Liver (tissue), 9 donors: ENCODE data around the gene MPZL2. TPM values are rescaled to one million over a fixed set of nuclear protein-coding genes. Genes with fewer than 3 reads are reported as not detected.

ENCODE experiments used
- DNase-seq: peaks from one replicate; pipeline ENCODE4 v3.0.0-alpha.2; 2017; ENCODE audit warnings: low spot score
- H3K27ac ChIP-seq, 2 donors: one replicate each; pipeline ENCODE4 v1.7.0; 2013; ENCODE audit warnings: inconsistent platforms in 2 of 2, low read length in 2 of 2, control low read depth in 1 of 2, low read depth in 1 of 2, mild to moderate bottlenecking in 1 of 2
- H3K27me3 ChIP-seq, 4 donors: one replicate each; pipeline versions ENCODE4 v1.6.1 to v1.7.0; 2013; ENCODE audit warnings: low read length in 3 of 4, inconsistent platforms in 1 of 4, mild to moderate bottlenecking in 1 of 4, moderate library complexity in 1 of 4; ENCODE audit not compliant: control insufficient read depth in 4 of 4, insufficient read depth in 4 of 4
- H3K36me3 ChIP-seq, 4 donors: one replicate each; pipeline versions ENCODE4 v1.6.1 to v1.7.0; 2013; ENCODE audit warnings: low read length in 3 of 4, mild to moderate bottlenecking in 3 of 4, low read depth in 1 of 4, moderate library complexity in 1 of 4; ENCODE audit not compliant: control insufficient read depth in 4 of 4, insufficient read depth in 3 of 4
- H3K4me1 ChIP-seq, 4 donors: one replicate each; pipeline versions ENCODE4 v1.6.1 to v1.7.0; 2013; ENCODE audit warnings: low read length in 3 of 4, mild to moderate bottlenecking in 3 of 4, moderate library complexity in 1 of 4; ENCODE audit not compliant: control insufficient read depth in 4 of 4, insufficient read depth in 4 of 4
- H3K4me3 ChIP-seq, 3 donors: one replicate each; pipeline versions ENCODE4 v1.6.1 to v1.7.0; 2013; ENCODE audit warnings: low read length in 3 of 3, control low read depth in 1 of 3, low read depth in 1 of 3, mild to moderate bottlenecking in 1 of 3
- H3K9ac ChIP-seq, 2 donors: one replicate each; pipeline ENCODE4 v1.7.0; 2013; ENCODE audit warnings: low read length in 2 of 2, mild to moderate bottlenecking in 2 of 2, moderate library complexity in 2 of 2, control low read depth in 1 of 2, low read depth in 1 of 2
- H3K9me3 ChIP-seq, 4 donors: one replicate each; pipeline versions ENCODE4 v1.6.1 to v1.7.0; 2013; ENCODE audit warnings: low read length in 3 of 4; ENCODE audit not compliant: control insufficient read depth in 4 of 4
- EGR1 ChIP-seq, 2 donors: IDR thresholded peaks; 2 replicates each; pipeline ENCODE4 v1.6.1; 2016 to 2018; ENCODE audit warnings: antibody characterized with exemption in 2 of 2, low read depth in 2 of 2
- FOXA1 ChIP-seq: IDR thresholded peaks from 2 replicates; pipeline ENCODE4 v1.6.1; 2016; ENCODE audit warnings: antibody characterized with exemption
- FOXA2 ChIP-seq: IDR thresholded peaks from 2 replicates; pipeline ENCODE4 v1.6.1; 2016; ENCODE audit warnings: antibody characterized with exemption
- HNF4A ChIP-seq, 2 donors: conservative IDR thresholded peaks; 2 replicates each; pipeline ENCODE4 v1.6.1; 2016; ENCODE audit warnings: antibody characterized with exemption in 2 of 2, mild to moderate bottlenecking in 2 of 2
- HNF4G ChIP-seq: IDR thresholded peaks from 2 replicates; pipeline ENCODE4 v1.6.1; 2016; ENCODE audit warnings: antibody characterized with exemption
- JUND ChIP-seq, 2 donors: IDR thresholded peaks; 2 replicates each; pipeline ENCODE4 v1.6.1; 2016; ENCODE audit warnings: antibody characterized with exemption in 2 of 2
- NR2F2 ChIP-seq: IDR thresholded peaks from 2 replicates; pipeline ENCODE4 v1.6.1; 2016; ENCODE audit warnings: antibody characterized with exemption
- RAD21 ChIP-seq, 2 donors: IDR thresholded peaks; 2 replicates each; pipeline ENCODE4 v1.6.1; 2016; ENCODE audit warnings: antibody characterized with exemption in 2 of 2, mild to moderate bottlenecking in 2 of 2
- RXRA ChIP-seq, 2 donors: IDR thresholded peaks; 2 replicates each; pipeline ENCODE4 v1.6.1; 2017 to 2018; ENCODE audit warnings: antibody characterized with exemption in 2 of 2, mild to moderate bottlenecking in 1 of 2
- SP1 ChIP-seq: IDR thresholded peaks from 2 replicates; pipeline ENCODE4 v1.6.1; 2018; ENCODE audit warnings: antibody characterized with exemption, mild to moderate bottlenecking
- TAF1 ChIP-seq: conservative IDR thresholded peaks from 2 replicates; pipeline ENCODE4 v1.6.1; 2016; ENCODE audit warnings: antibody characterized with exemption, mild to moderate bottlenecking
- YY1 ChIP-seq: IDR thresholded peaks from 2 replicates; pipeline ENCODE4 v1.6.1; 2016; ENCODE audit warnings: antibody characterized with exemption, mild to moderate bottlenecking
- WGBS: extraction: QIAGEN DNeasy Blood & Tissue Kit; methylation state at CpG from one replicate; pipeline ENCODE4 v1.1.7; 2013; 5-methylcytosine and 5-hydroxymethylcytosine counted together
- polyA plus RNA-seq, 2 donors: library from polyadenylated mRNA; stranded (reverse) in 1 of 2; unstranded in 1 of 2; fragments of 200-250 nt in 1 of 2; fragments of >200 nt in 1 of 2; fragmentation: Nextera tagmentation in 1 of 2; extraction: Ambion mirVana in 1 of 2; gene quantifications; one replicate each; pipeline versions ENCODE4 v1.2.1 to v1.2.3, GENCODE V29; 2013 to 2015
- total RNA-seq, 2 donors: library from RNA; depleted of rRNA; stranded (reverse); fragments of >200 nt; gene quantifications; one replicate each; pipeline ENCODE4 v1.2.3, GENCODE V29; 2014
- TF ChIP-seq, protein P1 (sequence below): fragments of 150-350 bp; IDR thresholded peaks from 2 replicates; pipeline ENCODE4 v1.5.1; 2017; ENCODE audit warnings: improper control_type of control experiment, low read depth, low read length; ENCODE audit not compliant: missing input control
- TF ChIP-seq, protein P2 (sequence below): IDR thresholded peaks from 2 replicates; pipeline ENCODE4 v1.6.1; 2016; ENCODE audit warnings: antibody characterized with exemption
- TF ChIP-seq, protein P3 (sequence below): IDR thresholded peaks from 2 replicates; pipeline ENCODE4 v1.6.1; 2016; ENCODE audit warnings: antibody characterized with exemption
- TF ChIP-seq, protein P4 (sequence below): IDR thresholded peaks from 2 replicates; pipeline ENCODE4 v1.6.1; 2016; ENCODE audit warnings: antibody characterized with exemption
- donor health status: healthy.
- donor health status: healthy.
- donor health status: healthy.
- donor health status: healthy.
- donor health status: healthy.

The MPZL2 gene
- total and polyA plus RNA-seq, 4 donors, result 8.4 to 17.2 (median 11.9) TPM

DNA sequence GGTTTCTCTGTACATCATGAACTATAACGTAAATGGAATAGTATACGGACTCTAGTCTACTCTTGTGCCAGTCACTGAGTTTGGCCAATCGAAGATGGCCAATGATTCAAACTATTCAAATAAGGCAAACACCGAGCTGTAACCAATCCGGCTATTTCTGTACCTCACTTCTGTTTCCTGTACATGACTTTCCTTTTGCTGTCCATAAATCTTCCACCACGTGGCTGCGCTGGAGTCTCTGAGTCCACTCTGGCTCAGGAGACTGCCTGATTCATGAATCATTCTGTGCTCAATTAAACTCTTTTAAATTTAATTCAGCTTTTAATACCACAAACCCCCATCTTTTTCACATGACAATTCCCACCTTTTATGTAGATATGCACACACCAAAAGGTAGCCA, 37.8 kb downstream of the MPZL2 start:
- TF ChIP-seq NR2F2 (no peak), SP1 (no peak), RXRA (IDR thresholded peaks at IDR 0.05) (no peak), HNF4G (no peak), YY1 (no peak), RAD21 (IDR thresholded peaks at IDR 0.05) (no peak), FOXA1 (no peak)
- TF ChIP-seq, protein P1, sequence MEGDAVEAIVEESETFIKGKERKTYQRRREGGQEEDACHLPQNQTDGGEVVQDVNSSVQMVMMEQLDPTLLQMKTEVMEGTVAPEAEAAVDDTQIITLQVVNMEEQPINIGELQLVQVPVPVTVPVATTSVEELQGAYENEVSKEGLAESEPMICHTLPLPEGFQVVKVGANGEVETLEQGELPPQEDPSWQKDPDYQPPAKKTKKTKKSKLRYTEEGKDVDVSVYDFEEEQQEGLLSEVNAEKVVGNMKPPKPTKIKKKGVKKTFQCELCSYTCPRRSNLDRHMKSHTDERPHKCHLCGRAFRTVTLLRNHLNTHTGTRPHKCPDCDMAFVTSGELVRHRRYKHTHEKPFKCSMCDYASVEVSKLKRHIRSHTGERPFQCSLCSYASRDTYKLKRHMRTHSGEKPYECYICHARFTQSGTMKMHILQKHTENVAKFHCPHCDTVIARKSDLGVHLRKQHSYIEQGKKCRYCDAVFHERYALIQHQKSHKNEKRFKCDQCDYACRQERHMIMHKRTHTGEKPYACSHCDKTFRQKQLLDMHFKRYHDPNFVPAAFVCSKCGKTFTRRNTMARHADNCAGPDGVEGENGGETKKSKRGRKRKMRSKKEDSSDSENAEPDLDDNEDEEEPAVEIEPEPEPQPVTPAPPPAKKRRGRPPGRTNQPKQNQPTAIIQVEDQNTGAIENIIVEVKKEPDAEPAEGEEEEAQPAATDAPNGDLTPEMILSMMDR, result no peak
- 82% methylated on average over 7 of the region's 7 CpGs for WGBS
- DNase-seq, result no peak
- H3K36me3 ChIP-seq, result peaks cover 0 to 5% (median 1%) of the 10 kb centered on the region in 4 donors
- no peak overlapping the region for H3K4me3 ChIP-seq
- no peak overlapping the region for H3K27ac ChIP-seq
- no peaks in the 10 kb centered on the region for H3K27me3 ChIP-seq
- no peak overlapping the region for H3K9ac ChIP-seq
- no peaks in the 10 kb centered on the region for H3K9me3 ChIP-seq
- no peaks in the 10 kb centered on the region for H3K4me1 ChIP-seq

DNA sequence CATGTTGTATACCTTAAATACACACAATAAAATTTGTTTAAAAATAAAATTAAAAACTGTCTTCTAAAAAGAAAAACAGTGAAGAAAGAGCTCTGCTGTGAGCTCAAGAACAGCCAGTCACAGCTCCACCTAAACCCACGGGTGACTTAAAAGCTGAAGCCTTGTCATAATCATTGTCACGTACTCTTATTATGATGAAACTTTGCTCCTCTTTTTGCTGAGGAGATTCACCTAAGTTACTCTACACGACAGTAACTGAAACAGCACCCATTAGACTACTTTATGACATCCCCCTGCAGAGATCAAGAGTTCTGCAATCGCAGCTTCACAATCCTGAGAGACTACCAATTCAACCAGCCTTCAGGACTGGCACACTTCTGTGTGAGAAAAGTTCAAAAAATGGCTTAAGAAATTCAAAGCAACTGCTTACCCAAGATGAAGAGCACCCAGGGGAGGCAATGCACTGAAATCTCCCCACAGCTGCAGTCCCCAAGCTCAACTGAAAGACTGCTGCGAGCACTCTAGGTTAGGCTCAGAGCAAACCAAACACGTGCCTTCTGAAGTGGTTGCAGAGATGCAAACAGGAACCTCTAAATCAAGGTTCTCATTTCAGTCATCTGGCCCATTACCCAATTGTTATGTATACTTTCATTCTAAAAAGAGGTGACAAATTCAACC, 39.4 kb downstream of the MPZL2 start, which contains the start of gene JAML:
Gene JAML, minus strand, starts transcription at position 501 of the 678 bp plus-strand sequence. CDS start 10,145 bp downstream, outside the sequence.
- DNase-seq, result no peak
- Histone ChIP-seq H3K36me3 (peaks cover 0 to 5% (median 1%) of the 10 kb centered on the region in 4 donors), H3K9ac (peak within 1 kb of the TSS in 1 of 2 donors; percentile 51), H3K27me3 (no peaks in the 10 kb centered on the region), H3K27ac (peak within 1 kb of the TSS; percentile 22 to 47), H3K9me3 (no peaks in the 10 kb centered on the region), H3K4me1 (no peaks in the 10 kb centered on the region), H3K4me3 (peak within 1 kb of the TSS in 1 of 3 donors; percentile 28)
- no peak for TF ChIP-seq EGR1 (IDR thresholded peaks at IDR 0.05; ENCODE audit: low read depth in 2 of 2)
- no peak for TF ChIP-seq SP1
- no peak for TF ChIP-seq HNF4A (conservative IDR thresholded peaks at IDR 0.05)
- TF ChIP-seq TAF1, result no peak
- no peak for TF ChIP-seq YY1
- TF ChIP-seq FOXA2, result no peak
- TF ChIP-seq, protein P2, sequence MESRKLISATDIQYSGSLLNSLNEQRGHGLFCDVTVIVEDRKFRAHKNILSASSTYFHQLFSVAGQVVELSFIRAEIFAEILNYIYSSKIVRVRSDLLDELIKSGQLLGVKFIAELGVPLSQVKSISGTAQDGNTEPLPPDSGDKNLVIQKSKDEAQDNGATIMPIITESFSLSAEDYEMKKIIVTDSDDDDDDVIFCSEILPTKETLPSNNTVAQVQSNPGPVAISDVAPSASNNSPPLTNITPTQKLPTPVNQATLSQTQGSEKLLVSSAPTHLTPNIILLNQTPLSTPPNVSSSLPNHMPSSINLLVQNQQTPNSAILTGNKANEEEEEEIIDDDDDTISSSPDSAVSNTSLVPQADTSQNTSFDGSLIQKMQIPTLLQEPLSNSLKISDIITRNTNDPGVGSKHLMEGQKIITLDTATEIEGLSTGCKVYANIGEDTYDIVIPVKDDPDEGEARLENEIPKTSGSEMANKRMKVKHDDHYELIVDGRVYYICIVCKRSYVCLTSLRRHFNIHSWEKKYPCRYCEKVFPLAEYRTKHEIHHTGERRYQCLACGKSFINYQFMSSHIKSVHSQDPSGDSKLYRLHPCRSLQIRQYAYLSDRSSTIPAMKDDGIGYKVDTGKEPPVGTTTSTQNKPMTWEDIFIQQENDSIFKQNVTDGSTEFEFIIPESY, result no peak
- TF ChIP-seq, protein P3, sequence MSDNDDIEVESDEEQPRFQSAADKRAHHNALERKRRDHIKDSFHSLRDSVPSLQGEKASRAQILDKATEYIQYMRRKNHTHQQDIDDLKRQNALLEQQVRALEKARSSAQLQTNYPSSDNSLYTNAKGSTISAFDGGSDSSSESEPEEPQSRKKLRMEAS, result no peak
- TF ChIP-seq JUND (IDR thresholded peaks at IDR 0.05), result no peak
- TF ChIP-seq FOXA1, result no peak
- TF ChIP-seq, protein P4, sequence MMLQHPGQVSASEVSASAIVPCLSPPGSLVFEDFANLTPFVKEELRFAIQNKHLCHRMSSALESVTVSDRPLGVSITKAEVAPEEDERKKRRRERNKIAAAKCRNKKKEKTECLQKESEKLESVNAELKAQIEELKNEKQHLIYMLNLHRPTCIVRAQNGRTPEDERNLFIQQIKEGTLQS, result no peak
- no peak for TF ChIP-seq RXRA (IDR thresholded peaks at IDR 0.05)
- 82% methylated on average over 6 of the region's 6 CpGs for WGBS
